ENCODE measurements around the gene TMEM238. TPM values are rescaled to one million over a fixed set of nuclear protein-coding genes. Genes with fewer than 3 reads are reported as not detected.

Gene TMEM238
- polyA plus RNA-seq, 1 donor from 2014 or later: not detected

DNA sequence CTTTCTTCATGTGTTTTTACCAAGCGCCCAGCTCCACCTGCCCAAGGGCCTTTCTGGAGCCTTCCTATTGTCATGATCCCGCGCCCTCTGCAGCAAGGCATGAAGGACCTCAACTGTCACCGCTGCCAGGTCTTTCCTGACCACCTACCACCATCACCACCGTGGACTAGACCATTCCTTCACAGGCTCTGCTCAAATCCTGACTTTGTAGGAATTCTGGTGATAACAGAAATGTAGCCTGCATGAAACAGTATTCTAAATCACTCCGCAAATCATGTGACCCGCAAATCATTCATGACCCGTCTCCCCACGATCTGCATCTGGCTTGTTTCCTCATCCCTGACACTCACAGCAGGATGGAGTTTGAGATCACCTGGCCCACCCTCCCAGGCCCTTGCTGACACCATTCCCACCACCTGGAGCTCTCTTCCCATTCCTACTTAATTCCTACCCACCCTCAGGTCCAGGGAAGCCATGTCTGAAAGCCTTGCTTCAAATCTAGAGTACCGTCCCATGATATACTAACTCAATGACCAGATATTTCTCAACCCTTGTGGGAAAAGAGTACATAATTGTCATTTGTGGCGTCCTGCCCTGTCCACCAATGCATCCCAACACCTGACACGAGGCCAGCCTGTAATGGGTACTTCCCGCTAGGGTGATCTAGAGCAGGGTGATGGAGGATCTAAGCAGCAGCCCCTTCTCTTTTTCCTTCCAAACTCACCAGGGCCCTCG lies 22.2 kb upstream of the TMEM238 start:
- TF ChIP-seq, protein P1, sequence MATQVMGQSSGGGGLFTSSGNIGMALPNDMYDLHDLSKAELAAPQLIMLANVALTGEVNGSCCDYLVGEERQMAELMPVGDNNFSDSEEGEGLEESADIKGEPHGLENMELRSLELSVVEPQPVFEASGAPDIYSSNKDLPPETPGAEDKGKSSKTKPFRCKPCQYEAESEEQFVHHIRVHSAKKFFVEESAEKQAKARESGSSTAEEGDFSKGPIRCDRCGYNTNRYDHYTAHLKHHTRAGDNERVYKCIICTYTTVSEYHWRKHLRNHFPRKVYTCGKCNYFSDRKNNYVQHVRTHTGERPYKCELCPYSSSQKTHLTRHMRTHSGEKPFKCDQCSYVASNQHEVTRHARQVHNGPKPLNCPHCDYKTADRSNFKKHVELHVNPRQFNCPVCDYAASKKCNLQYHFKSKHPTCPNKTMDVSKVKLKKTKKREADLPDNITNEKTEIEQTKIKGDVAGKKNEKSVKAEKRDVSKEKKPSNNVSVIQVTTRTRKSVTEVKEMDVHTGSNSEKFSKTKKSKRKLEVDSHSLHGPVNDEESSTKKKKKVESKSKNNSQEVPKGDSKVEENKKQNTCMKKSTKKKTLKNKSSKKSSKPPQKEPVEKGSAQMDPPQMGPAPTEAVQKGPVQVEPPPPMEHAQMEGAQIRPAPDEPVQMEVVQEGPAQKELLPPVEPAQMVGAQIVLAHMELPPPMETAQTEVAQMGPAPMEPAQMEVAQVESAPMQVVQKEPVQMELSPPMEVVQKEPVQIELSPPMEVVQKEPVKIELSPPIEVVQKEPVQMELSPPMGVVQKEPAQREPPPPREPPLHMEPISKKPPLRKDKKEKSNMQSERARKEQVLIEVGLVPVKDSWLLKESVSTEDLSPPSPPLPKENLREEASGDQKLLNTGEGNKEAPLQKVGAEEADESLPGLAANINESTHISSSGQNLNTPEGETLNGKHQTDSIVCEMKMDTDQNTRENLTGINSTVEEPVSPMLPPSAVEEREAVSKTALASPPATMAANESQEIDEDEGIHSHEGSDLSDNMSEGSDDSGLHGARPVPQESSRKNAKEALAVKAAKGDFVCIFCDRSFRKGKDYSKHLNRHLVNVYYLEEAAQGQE (IDR thresholded peaks at IDR 0.05; ENCODE audit: borderline replicate concordance): no peak
- TF ChIP-seq TAF1 (IDR thresholded peaks at IDR 0.05; ENCODE audit: low read depth) (no peak), EZH2 (IDR thresholded peaks at IDR 0.05; ENCODE audit: borderline replicate concordance, insufficient read depth, low read length, poor library complexity, severe bottlenecking) (no peak), EP300 (conservative IDR thresholded peaks at IDR 0.05; ENCODE audit: poor library complexity, severe bottlenecking) (no peak), MXI1 (conservative IDR thresholded peaks at IDR 0.05; ENCODE audit: poor library complexity, severe bottlenecking) (no peak), POLR2AphosphoS5 (IDR thresholded peaks at IDR 0.05) (no peak), RAD21 (conservative IDR thresholded peaks at IDR 0.05) (no peak), SMC3 (conservative IDR thresholded peaks at IDR 0.05; ENCODE audit: poor library complexity) (no peak)
- TF ChIP-seq, protein P2, sequence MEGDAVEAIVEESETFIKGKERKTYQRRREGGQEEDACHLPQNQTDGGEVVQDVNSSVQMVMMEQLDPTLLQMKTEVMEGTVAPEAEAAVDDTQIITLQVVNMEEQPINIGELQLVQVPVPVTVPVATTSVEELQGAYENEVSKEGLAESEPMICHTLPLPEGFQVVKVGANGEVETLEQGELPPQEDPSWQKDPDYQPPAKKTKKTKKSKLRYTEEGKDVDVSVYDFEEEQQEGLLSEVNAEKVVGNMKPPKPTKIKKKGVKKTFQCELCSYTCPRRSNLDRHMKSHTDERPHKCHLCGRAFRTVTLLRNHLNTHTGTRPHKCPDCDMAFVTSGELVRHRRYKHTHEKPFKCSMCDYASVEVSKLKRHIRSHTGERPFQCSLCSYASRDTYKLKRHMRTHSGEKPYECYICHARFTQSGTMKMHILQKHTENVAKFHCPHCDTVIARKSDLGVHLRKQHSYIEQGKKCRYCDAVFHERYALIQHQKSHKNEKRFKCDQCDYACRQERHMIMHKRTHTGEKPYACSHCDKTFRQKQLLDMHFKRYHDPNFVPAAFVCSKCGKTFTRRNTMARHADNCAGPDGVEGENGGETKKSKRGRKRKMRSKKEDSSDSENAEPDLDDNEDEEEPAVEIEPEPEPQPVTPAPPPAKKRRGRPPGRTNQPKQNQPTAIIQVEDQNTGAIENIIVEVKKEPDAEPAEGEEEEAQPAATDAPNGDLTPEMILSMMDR (IDR thresholded peaks at IDR 0.05; ENCODE audit: poor library complexity, severe bottlenecking): no peak
- H4K20me1 ChIP-seq (ENCODE audit: insufficient read depth): no peaks in the 10 kb centered on the region
- peak overlapping the region; percentile 62 for H3K4me2 ChIP-seq (ENCODE audit: low read length)
- H3K27me3 ChIP-seq (ENCODE audit: insufficient read depth, low read depth, low read length): no peaks in the 10 kb centered on the region
- H3F3A ChIP-seq (ENCODE audit: insufficient read depth, low read length, poor library complexity, severe bottlenecking): peaks cover 4% of the 10 kb centered on the region
- H3K36me3 ChIP-seq (ENCODE audit: insufficient read depth, low read length): no peaks in the 10 kb centered on the region
- no peaks in the 10 kb centered on the region for H3K9me3 ChIP-seq (ENCODE audit: low read length)
- no peak overlapping the region for H2AFZ ChIP-seq (ENCODE audit: low read depth, low read length)
- peak overlapping the region; percentile 91 for H3K9ac ChIP-seq (ENCODE audit: low read length)
- H3K4me3 ChIP-seq (ENCODE audit: low read length): peak overlapping the region; percentile 90
- H3K9me2 ChIP-seq (ENCODE audit: insufficient read depth, low read length): no peaks in the 10 kb centered on the region
- no peak overlapping the region for H3K27ac ChIP-seq (ENCODE audit: low read length)
- peaks cover 21% of the 10 kb centered on the region for H3K79me2 ChIP-seq (replicated peaks; ENCODE audit: insufficient read depth, low read length)

GRCh38 chr19:55405638-55406037 lies 21.5 kb upstream of the TMEM238 start:
- Histone ChIP-seq H3K79me2 (replicated peaks; ENCODE audit: insufficient read depth, low read length) (peaks cover 21% of the 10 kb centered on the region), H4K20me1 (ENCODE audit: insufficient read depth) (no peaks in the 10 kb centered on the region), H3K9me2 (ENCODE audit: insufficient read depth, low read length) (no peaks in the 10 kb centered on the region), H3K27me3 (ENCODE audit: insufficient read depth, low read depth, low read length) (no peaks in the 10 kb centered on the region), H3F3A (ENCODE audit: insufficient read depth, low read length, poor library complexity, severe bottlenecking) (peaks cover 4% of the 10 kb centered on the region), H3K4me3 (ENCODE audit: low read length) (peak overlapping the region; percentile 90), H3K4me2 (ENCODE audit: low read length) (no peak overlapping the region), H2AFZ (ENCODE audit: low read depth, low read length) (no peak overlapping the region), H3K27ac (ENCODE audit: low read length) (no peak overlapping the region), H3K9ac (ENCODE audit: low read length) (no peak overlapping the region), H3K9me3 (ENCODE audit: low read length) (no peaks in the 10 kb centered on the region), H3K36me3 (ENCODE audit: insufficient read depth, low read length) (no peaks in the 10 kb centered on the region)
- no peak for TF ChIP-seq MXI1 (conservative IDR thresholded peaks at IDR 0.05; ENCODE audit: poor library complexity, severe bottlenecking)
- no peak for TF ChIP-seq EP300 (conservative IDR thresholded peaks at IDR 0.05; ENCODE audit: poor library complexity, severe bottlenecking)
- TF ChIP-seq POLR2AphosphoS5 (IDR thresholded peaks at IDR 0.05): no peak
- no peak for TF ChIP-seq TAF1 (IDR thresholded peaks at IDR 0.05; ENCODE audit: low read depth)
- TF ChIP-seq, protein P2 (IDR thresholded peaks at IDR 0.05; ENCODE audit: poor library complexity, severe bottlenecking): no peak
- TF ChIP-seq, protein P1 (IDR thresholded peaks at IDR 0.05; ENCODE audit: borderline replicate concordance): no peak

All from neural cell (in vitro differentiated cells).